ENCODE results near the gene TTYH3. TPM values are rescaled to one million over a fixed set of nuclear protein-coding genes. Genes with fewer than 3 reads are reported as not detected.

The TTYH3 gene
- total and polyA plus RNA-seq, 2 of the 13 experiments (the other 11 are each of a cell fraction or from before 2014, with no cell fraction given) = 26.3 to 50.0 TPM

GRCh38 chr7:2622869-2623697, 8.7 kb upstream of the TTYH3 start (continued):
- TF ChIP-seq, protein P1, sequence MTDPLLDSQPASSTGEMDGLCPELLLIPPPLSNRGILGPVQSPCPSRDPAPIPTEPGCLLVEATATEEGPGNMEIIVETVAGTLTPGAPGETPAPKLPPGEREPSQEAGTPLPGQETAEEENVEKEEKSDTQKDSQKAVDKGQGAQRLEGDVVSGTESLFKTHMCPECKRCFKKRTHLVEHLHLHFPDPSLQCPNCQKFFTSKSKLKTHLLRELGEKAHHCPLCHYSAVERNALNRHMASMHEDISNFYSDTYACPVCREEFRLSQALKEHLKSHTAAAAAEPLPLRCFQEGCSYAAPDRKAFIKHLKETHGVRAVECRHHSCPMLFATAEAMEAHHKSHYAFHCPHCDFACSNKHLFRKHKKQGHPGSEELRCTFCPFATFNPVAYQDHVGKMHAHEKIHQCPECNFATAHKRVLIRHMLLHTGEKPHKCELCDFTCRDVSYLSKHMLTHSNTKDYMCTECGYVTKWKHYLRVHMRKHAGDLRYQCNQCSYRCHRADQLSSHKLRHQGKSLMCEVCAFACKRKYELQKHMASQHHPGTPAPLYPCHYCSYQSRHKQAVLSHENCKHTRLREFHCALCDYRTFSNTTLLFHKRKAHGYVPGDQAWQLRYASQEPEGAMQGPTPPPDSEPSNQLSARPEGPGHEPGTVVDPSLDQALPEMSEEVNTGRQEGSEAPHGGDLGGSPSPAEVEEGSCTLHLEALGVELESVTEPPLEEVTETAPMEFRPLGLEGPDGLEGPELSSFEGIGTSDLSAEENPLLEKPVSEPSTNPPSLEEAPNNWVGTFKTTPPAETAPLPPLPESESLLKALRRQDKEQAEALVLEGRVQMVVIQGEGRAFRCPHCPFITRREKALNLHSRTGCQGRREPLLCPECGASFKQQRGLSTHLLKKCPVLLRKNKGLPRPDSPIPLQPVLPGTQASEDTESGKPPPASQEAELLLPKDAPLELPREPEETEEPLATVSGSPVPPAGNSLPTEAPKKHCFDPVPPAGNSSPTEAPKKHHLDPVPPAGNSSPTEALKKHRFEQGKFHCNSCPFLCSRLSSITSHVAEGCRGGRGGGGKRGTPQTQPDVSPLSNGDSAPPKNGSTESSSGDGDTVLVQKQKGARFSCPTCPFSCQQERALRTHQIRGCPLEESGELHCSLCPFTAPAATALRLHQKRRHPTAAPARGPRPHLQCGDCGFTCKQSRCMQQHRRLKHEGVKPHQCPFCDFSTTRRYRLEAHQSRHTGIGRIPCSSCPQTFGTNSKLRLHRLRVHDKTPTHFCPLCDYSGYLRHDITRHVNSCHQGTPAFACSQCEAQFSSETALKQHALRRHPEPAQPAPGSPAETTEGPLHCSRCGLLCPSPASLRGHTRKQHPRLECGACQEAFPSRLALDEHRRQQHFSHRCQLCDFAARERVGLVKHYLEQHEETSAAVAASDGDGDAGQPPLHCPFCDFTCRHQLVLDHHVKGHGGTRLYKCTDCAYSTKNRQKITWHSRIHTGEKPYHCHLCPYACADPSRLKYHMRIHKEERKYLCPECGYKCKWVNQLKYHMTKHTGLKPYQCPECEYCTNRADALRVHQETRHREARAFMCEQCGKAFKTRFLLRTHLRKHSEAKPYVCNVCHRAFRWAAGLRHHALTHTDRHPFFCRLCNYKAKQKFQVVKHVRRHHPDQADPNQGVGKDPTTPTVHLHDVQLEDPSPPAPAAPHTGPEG (CRISPR knock-in tag; IDR thresholded peaks at IDR 0.05) = no peak
- TF ChIP-seq, protein P2, sequence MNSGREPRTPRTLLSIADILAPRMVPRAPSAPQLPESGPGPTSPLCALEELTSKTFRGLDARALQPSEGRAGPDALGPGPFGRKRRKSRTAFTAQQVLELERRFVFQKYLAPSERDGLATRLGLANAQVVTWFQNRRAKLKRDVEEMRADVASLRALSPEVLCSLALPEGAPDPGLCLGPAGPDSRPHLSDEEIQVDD (CRISPR knock-in tag; IDR thresholded peaks at IDR 0.05; ENCODE audit: borderline replicate concordance) = no peak
- TF ChIP-seq U2AF1 (optimal IDR thresholded peaks at IDR 0.05; ENCODE audit: low read depth, low read length) (no peak), CEBPG (CRISPR knock-in tag; IDR thresholded peaks at IDR 0.05) (peak; percentile 46; the same call in 1 of the 2 replicates), TFDP1 (CRISPR knock-in tag; IDR thresholded peaks at IDR 0.05; ENCODE audit: borderline replicate concordance) (no peak), ZNF33A (CRISPR knock-in tag; IDR thresholded peaks at IDR 0.05; ENCODE audit: borderline replicate concordance) (no peak), GATA4 (IDR thresholded peaks at IDR 0.05; ENCODE audit: borderline replicate concordance, low read depth) (no peak), CENPT (CRISPR knock-in tag; IDR thresholded peaks at IDR 0.05; ENCODE audit: low read depth) (no peak), AFF4 (CRISPR knock-in tag; IDR thresholded peaks at IDR 0.05) (no peak), HOXA7 (CRISPR knock-in tag; IDR thresholded peaks at IDR 0.05) (no peak), HNF4G (IDR thresholded peaks at IDR 0.05; ENCODE audit: borderline replicate concordance, low read depth, low read length) (peak; percentile 99), HNF4G (CRISPR knock-in tag; IDR thresholded peaks at IDR 0.05; ENCODE audit: borderline replicate concordance, low read depth) (peak; percentile 97), ZNF816 (CRISPR knock-in tag; IDR thresholded peaks at IDR 0.05; ENCODE audit: borderline replicate concordance) (no peak), RFXANK (CRISPR knock-in tag; IDR thresholded peaks at IDR 0.05) (0 out of 2 replicates have a peak, but pooled peaks have one; percentile 37), ZNF790 (CRISPR knock-in tag; IDR thresholded peaks at IDR 0.05; ENCODE audit: borderline replicate concordance) (no peak)
- TF ChIP-seq, protein P3, sequence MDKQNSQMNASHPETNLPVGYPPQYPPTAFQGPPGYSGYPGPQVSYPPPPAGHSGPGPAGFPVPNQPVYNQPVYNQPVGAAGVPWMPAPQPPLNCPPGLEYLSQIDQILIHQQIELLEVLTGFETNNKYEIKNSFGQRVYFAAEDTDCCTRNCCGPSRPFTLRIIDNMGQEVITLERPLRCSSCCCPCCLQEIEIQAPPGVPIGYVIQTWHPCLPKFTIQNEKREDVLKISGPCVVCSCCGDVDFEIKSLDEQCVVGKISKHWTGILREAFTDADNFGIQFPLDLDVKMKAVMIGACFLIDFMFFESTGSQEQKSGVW (CRISPR knock-in tag; IDR thresholded peaks at IDR 0.05; ENCODE audit: borderline replicate concordance) = no peak

All from HepG2 (cell line).